Upper lobe of right lung (tissue), 1 donor: ENCODE results near the gene WDR75. TPM values are rescaled to one million over a fixed set of nuclear protein-coding genes. Genes with fewer than 3 reads are reported as not detected.

Experiments
- ATAC-seq: fragments of 200-7000 bp; cut with Tn5 transposase; one replicate; pipeline ENCODE4 v1.9.1; 2020; ENCODE audit warnings: mild to moderate bottlenecking, moderate library complexity
- DNase-seq: peaks from one replicate; pipeline ENCODE4 v3.0.0-alpha.2; 2020
- H3K27ac ChIP-seq: fragments of 200-600 bp; one replicate; pipeline ENCODE4 v1.8.0; 2022
- H3K27me3 ChIP-seq: fragments of 200-600 bp; one replicate; pipeline ENCODE4 v1.8.0; 2022; ENCODE audit warnings: mild to moderate bottlenecking
- H3K36me3 ChIP-seq: fragments of 200-600 bp; one replicate; pipeline ENCODE4 v1.8.0; 2022
- H3K4me1 ChIP-seq: fragments of 200-600 bp; one replicate; pipeline ENCODE4 v1.8.0; 2022
- H3K4me3 ChIP-seq: fragments of 200-600 bp; one replicate; pipeline ENCODE4 v1.8.0; 2022; ENCODE audit warnings: mild to moderate bottlenecking
- H3K9me3 ChIP-seq: fragments of 200-600 bp; one replicate; pipeline ENCODE4 v1.8.0; 2022
- CTCF ChIP-seq: fragments of 200-600 bp; IDR thresholded peaks from one replicate; pipeline ENCODE4 v1.8.0; 2022; ENCODE audit warnings: antibody characterized with exemption
- intact Hi-C: fragments of 100-400 bp; cut with DNase I; formaldehyde crosslinking; loops from one replicate; pipeline ENCODE4 v1.11.0; 2022
- total RNA-seq: library from RNA; stranded (reverse); fragmentation: NEBNext Ultra II Directional; extraction: Animal tissue kit (Norgen Biotek cat#: 25700); gene quantifications from one replicate; pipeline ENCODE4 v1.2.1, GENCODE V29; 2021
- donor health status: DM: no; HTN: yes; CAD: no; lungs with severe emphysema.

Gene WDR75
- total RNA-seq, 1 donor from 2014 or later: 23.4 TPM

- no peak for DNase-seq
- no peak overlapping the region for H3K27ac ChIP-seq
- intact Hi-C loops: no loop called here
- no peaks in the 10 kb centered on the region for H3K36me3 ChIP-seq
- no peak overlapping the region for H3K4me3 ChIP-seq
- ATAC-seq: no peak
- H3K4me1 ChIP-seq: no peaks in the 10 kb centered on the region
- TF ChIP-seq CTCF: no peak
- H3K9me3 ChIP-seq: no peaks in the 10 kb centered on the region
- no peaks in the 10 kb centered on the region for H3K27me3 ChIP-seq
Measured at GRCh38 chr2:189486237-189486770, 45.0 kb downstream of the WDR75 start.

GRCh38 chr2:189487283-189488007 lies 46.2 kb downstream of the WDR75 start:
- H3K4me3 ChIP-seq: no peak overlapping the region

GRCh38 chr2:189488008-189488310 lies 46.7 kb downstream of the WDR75 start:
- intact Hi-C loops: no loop called here
- Histone ChIP-seq H3K36me3 (no peaks in the 10 kb centered on the region), H3K4me1 (no peaks in the 10 kb centered on the region), H3K27me3 (no peaks in the 10 kb centered on the region), H3K27ac (no peak overlapping the region), H3K9me3 (no peaks in the 10 kb centered on the region), H3K4me3 (no peak overlapping the region)
- no peak for ATAC-seq
- no peak for TF ChIP-seq CTCF
- no peak for DNase-seq

More at GRCh38 chr2:189487283-189488007, 46.2 kb downstream of the WDR75 start:
- no peaks in the 10 kb centered on the region for H3K4me1 ChIP-seq
- no peaks in the 10 kb centered on the region for H3K27me3 ChIP-seq
- intact Hi-C loops: no loop called here
- no peak for TF ChIP-seq CTCF
- no peak for ATAC-seq
- no peak overlapping the region for H3K27ac ChIP-seq
- DNase-seq: no peak
- no peaks in the 10 kb centered on the region for H3K36me3 ChIP-seq
- no peaks in the 10 kb centered on the region for H3K9me3 ChIP-seq

GRCh38 chr2:189492451-189492850 lies 51.2 kb downstream of the WDR75 start:
- intact Hi-C loops: no loop called here
- ATAC-seq: no peak
- H3K4me3 ChIP-seq: no peak overlapping the region

GRCh38 chr2:189498205-189498604 lies 56.9 kb downstream of the WDR75 start:
- Histone ChIP-seq H3K4me3 (no peak overlapping the region), H3K9me3 (no peaks in the 10 kb centered on the region), H3K36me3 (no peaks in the 10 kb centered on the region), H3K27ac (no peak overlapping the region), H3K4me1 (no peaks in the 10 kb centered on the region), H3K27me3 (no peaks in the 10 kb centered on the region)
- DNase-seq: no peak
- ATAC-seq: no peak
- peak; percentile 25 for TF ChIP-seq CTCF
- intact Hi-C loops: no loop called here

More at GRCh38 chr2:189492451-189492850, 51.2 kb downstream of the WDR75 start:
- Histone ChIP-seq H3K4me1 (no peaks in the 10 kb centered on the region), H3K9me3 (no peaks in the 10 kb centered on the region), H3K36me3 (no peaks in the 10 kb centered on the region), H3K27ac (no peak overlapping the region), H3K27me3 (no peaks in the 10 kb centered on the region)
- TF ChIP-seq CTCF: no peak
- no peak for DNase-seq
